Adrenal gland (tissue), 19 donors: Measurements from ENCODE around the gene CCDC30. TPM values are rescaled to one million over a fixed set of nuclear protein-coding genes. Genes with fewer than 3 reads are reported as not detected.

Experiments used
- DNase-seq, 7 donors: peaks; one replicate each; pipeline ENCODE4 v3.0.0-alpha.2; 2019 to 2020
- H3K27ac ChIP-seq, 5 donors: fragments of 200-600 bp; sonication (generic) in 4 of 5; 1 replicate in 3 of 5; 2 replicates in 2 of 5; pipeline versions ENCODE4 v1.5.1 to v1.8.0; 2016 to 2020; ENCODE audit warnings: mild to moderate bottlenecking in 1 of 5
- H3K27me3 ChIP-seq: fragments of 200-600 bp; 2 replicates; pipeline ENCODE4 v1.8.0; 2021
- H3K36me3 ChIP-seq, 2 donors: fragments of 200-600 bp; replicated peaks in 1 of 2; 1 replicate in 1 of 2; 2 replicates in 1 of 2; pipeline versions ENCODE4 v1.5.1 to v1.8.0; 2018 to 2022
- H3K4me1 ChIP-seq, 2 donors: fragments of 200-600 bp; replicated peaks in 1 of 2; 1 replicate in 1 of 2; 2 replicates in 1 of 2; pipeline versions ENCODE4 v1.5.1 to v1.8.0; 2018 to 2021
- H3K4me3 ChIP-seq, 4 donors: fragments of 200-600 bp; sonication (generic) in 3 of 4; one replicate each; pipeline ENCODE4 v1.5.1; 2016 to 2018
- H3K9me3 ChIP-seq, 3 donors: fragments of 200-600 bp; sonication (generic) in 1 of 3; replicated peaks in 1 of 3; 1 replicate in 2 of 3; 2 replicates in 1 of 3; pipeline versions ENCODE4 v1.5.1 to v1.8.0; 2016 to 2021
- CTCF ChIP-seq, 6 experiments: fragments of 450-650 bp in 4 of 6; fragments of 200-600 bp in 2 of 6; sonication (generic) in 1 of 6; IDR thresholded peaks; 1 replicate in 5 of 6; 2 replicates in 1 of 6; pipeline versions ENCODE4 v1.5.1 to v1.8.0; 2016 to 2021; ENCODE audit warnings: antibody characterized with exemption in 6 of 6, mild to moderate bottlenecking in 2 of 6, moderate library complexity in 1 of 6
- POLR2A ChIP-seq, 2 donors: fragments of 450-650 bp; IDR thresholded peaks; one replicate each; pipeline ENCODE4 v1.6.1; 2017; ENCODE audit warnings: antibody characterized with exemption in 2 of 2, mild to moderate bottlenecking in 2 of 2, moderate library complexity in 1 of 2
- WGBS, 4 donors: extraction: QIAGEN DNeasy Blood & Tissue Kit in 2 of 4; methylation state at CpG; one replicate each; pipeline versions ENCODE4 v1.1.5 to v1.1.7; 2013 to 2017; 5-methylcytosine and 5-hydroxymethylcytosine counted together
- intact Hi-C, 2 donors: fragments of 100-400 bp; cut with DNase I; formaldehyde crosslinking; loops; one replicate each; pipeline versions ENCODE4 v1.14.1 to v1.15.0; 2022 to 2023
- long read RNA-seq, 10 donors: library from polyadenylated mRNA in 3 of 10; unstranded in 2 of 10; stranded (forward) in 1 of 10; transcript quantifications; one replicate each; pipeline ENCODE4 v2.0.0 and lab custom pipeline, GENCODE V29; 2021 to 2026
- polyA plus RNA-seq, 3 donors: library from polyadenylated mRNA; stranded (reverse); fragments of 200-250 nt in 2 of 3; fragments of 350-450 nt in 1 of 3; fragmentation: Illumina TruSeq in 1 of 3; extraction: RNeasy Lipid Tissue Mini Kit (QIAGEN cat#74804) in 1 of 3; gene quantifications; one replicate each; pipeline ENCODE4 v1.2.3, GENCODE V29; 2013 to 2014
- total RNA-seq, 9 donors: library from RNA; depleted of rRNA in 4 of 9; stranded (reverse); fragments of >200 nt in 4 of 9; fragments of 120-200 nt in 1 of 9; fragmentation: NEBNext Ultra II Directional in 1 of 9; extraction: Animal tissue kit (Norgen Biotek cat#: 25700) in 1 of 9; gene quantifications; one replicate each; pipeline versions ENCODE4 v1.1.0 to v1.2.4, GENCODE V29; 2013 to 2023
- donor health status: healthy with polysubstance abuse.
- donor health status: Bipolar disorder and iron deficiency.
- donor health status: DM: yes; HTN: yes; CAD: no.
- donor health status: DM: no; HTN: no; CAD: no.
- donor health status: DM: no; HTN: no; CAD: no.
- donor health status: DM: yes; HTN: yes; CAD: no.

CCDC30 gene
- total RNA-seq (1 to 10 TPM; 1.8 to 8.3 (median 5.4) TPM), polyA plus RNA-seq (1 to 10 TPM; 2.9 to 3.5 (median 3.4) TPM)
- long read RNA-seq, donor 1, result 0 reads
- long read RNA-seq, donor 2, result 0 reads
- long read RNA-seq, donor 3, result 0 reads
- long read RNA-seq, donor 4, partial matches to known transcripts, result 0 of 6 reads
- long read RNA-seq, donor 4, other reads (novel, unspliced or antisense), result 5 of 6 reads
- long read RNA-seq, donor 5, partial matches to known transcripts, result 0 of 5 reads
- long read RNA-seq, donor 5, other reads (novel, unspliced or antisense), result 5 of 5 reads
- long read RNA-seq, donor 6, partial matches to known transcripts, result 1 of 2 reads
- long read RNA-seq, donor 6, other reads (novel, unspliced or antisense), result 1 of 2 reads
- long read RNA-seq, donor 7, result 0 reads
- long read RNA-seq, donor 8, result 0 reads
- long read RNA-seq, donor 9, result 0 reads
- long read RNA-seq, donor 10, result 0 reads

- Histone ChIP-seq H3K4me1 (peaks cover 6 to 33% of the 10 kb centered on the region in 2 donors), H3K9me3 (no peaks in the 10 kb centered on the region), H3K36me3 (peaks cover 0 to 5% of the 10 kb centered on the region in 2 donors), H3K27me3 (no peaks in the 10 kb centered on the region), H3K4me3 (peak within 1 kb of the TSS in 3 of 4 donors; percentile 26 to 56 (median 47)), H3K27ac (peak within 1 kb of the TSS; percentile 9 to 72 (median 29))
- peak; percentile 96 to 100 (median 99) for DNase-seq
- intact Hi-C loops, result loop anchor here in 1 of 2 donors (10.0 kb wide), 2 partner anchors 118 to 288 kb away; no protein-coding TSS in a partner anchor
- WGBS, 4 donors, result 0 to 1% (median 1%) methylated on average over 31 to 59 of the region's 59 CpGs
- no peak for TF ChIP-seq POLR2A (IDR thresholded peaks at IDR 0.05)
- no peak for TF ChIP-seq CTCF (IDR thresholded peaks at IDR 0.05)
Observed at GRCh38 chr1:42462828-42463763, at the start of gene CCDC30. Gene CCDC30 (plus strand): TSS chr1:42463286. CDS start chr1:42480552, 17,266 bp downstream.

DNA sequence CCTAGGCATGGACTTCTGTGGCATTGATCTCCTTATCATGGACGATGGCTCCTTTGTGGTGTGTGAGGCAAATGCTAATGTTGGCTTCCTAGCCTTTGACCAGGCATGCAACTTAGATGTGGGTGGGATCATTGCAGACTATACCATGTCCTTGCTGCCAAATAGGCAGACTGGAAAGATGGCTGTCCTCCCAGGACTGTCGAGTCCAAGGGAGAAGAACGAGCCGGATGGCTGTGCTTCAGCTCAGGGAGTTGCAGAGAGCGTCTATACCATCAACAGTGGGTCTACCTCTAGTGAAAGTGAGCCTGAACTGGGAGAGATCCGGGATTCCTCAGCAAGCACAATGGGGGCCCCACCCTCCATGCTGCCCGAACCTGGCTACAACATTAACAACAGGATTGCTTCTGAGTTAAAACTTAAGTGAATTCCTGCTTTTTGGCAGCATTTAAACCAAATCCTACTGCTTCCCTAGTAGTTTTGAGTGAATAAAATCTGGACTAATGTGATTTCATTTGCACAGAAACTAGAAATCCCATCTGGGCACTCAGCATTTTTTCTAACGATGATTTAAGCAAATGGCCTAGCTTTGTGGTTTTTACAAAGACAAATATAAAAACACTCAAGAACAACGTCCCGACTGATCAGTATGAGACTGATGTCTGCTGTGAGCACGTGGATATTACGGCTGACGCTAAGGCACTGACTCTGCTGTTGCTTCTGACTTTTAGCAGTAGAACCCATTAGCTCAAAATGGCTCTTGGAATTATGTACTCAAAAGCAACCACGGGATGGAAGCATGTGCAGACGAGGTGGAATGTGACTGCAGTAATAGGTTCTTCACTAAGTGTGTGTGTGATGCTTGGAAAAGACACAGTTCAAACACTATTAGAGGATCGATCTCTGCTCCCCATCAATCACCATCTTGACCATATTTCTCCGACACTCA is 48.3 kb upstream of the CCDC30 start:
- no peak overlapping the region for H3K27ac ChIP-seq
- no peaks in the 10 kb centered on the region for H3K27me3 ChIP-seq
- WGBS, 4 donors, result 84 to 88% (median 86%) methylated on average over 16 to 17 of the region's 17 CpGs
- no peak for DNase-seq
- H3K4me3 ChIP-seq, result no peak overlapping the region
- no peak for TF ChIP-seq POLR2A (IDR thresholded peaks at IDR 0.05)
- no peak for TF ChIP-seq CTCF (IDR thresholded peaks at IDR 0.05)
- H3K9me3 ChIP-seq, result no peaks in the 10 kb centered on the region
- no peaks in the 10 kb centered on the region for H3K36me3 ChIP-seq
- no peaks in the 10 kb centered on the region for H3K4me1 ChIP-seq
- intact Hi-C loops, result no loop called here

- no peak overlapping the region for H3K27ac ChIP-seq
- no peak for DNase-seq
- H3K36me3 ChIP-seq, result no peaks in the 10 kb centered on the region
- H3K27me3 ChIP-seq, result no peaks in the 10 kb centered on the region
- intact Hi-C loops, result no loop called here
- H3K4me3 ChIP-seq, result no peak overlapping the region
- peaks cover 0 to 11% of the 10 kb centered on the region in 2 donors for H3K4me1 ChIP-seq
- no peaks in the 10 kb centered on the region for H3K9me3 ChIP-seq
- TF ChIP-seq POLR2A (IDR thresholded peaks at IDR 0.05) (no peak), CTCF (IDR thresholded peaks at IDR 0.05) (no peak)
- WGBS, 4 donors, result 50 to 93% (median 73%) methylated on average over 3 of the region's 3 CpGs
Observed at GRCh38 chr1:42417166-42417565, 45.9 kb upstream of the CCDC30 start.
